Measurements from ENCODE around the gene KCNMB3. TPM values are rescaled to one million over a fixed set of nuclear protein-coding genes. Genes with fewer than 3 reads are reported as not detected.
A peak's percentile ranks its signal among the peaks of the same experiment; 100 is the strongest.

Gene KCNMB3
- total RNA-seq, 6 experiments from 2014 or later = 0.26 to 0.66 (median 0.49) TPM

DNA sequence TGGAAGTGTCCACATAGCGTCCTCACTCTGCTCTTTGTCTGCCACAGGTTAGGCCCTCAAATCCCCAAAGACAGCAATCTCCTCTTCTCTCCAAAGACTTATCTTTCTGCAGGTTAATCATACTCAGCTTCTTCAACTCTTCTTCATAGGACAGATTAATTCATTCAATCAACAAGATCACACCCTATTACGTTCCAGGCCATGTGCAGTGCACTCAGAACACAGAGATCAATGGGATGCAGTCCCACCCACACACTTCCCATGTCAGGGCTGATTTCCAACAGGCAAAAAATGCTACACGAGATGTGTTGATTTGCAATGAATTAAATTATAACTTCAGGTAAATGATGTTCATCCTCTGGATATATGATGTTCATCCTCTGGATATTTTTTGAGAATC, 38.4 kb upstream of the KCNMB3 start:
- Mint-ChIP-seq H3K4me1 (ENCODE audit: low read depth) (peaks cover 10% of the 10 kb centered on the region), H3K36me3 (ENCODE audit: low read depth) (no peaks in the 10 kb centered on the region), H3K27me3 (ENCODE audit: insufficient read depth) (peaks cover 21% of the 10 kb centered on the region), H3K4me3 (no peak overlapping the region), H3K27ac (no peak overlapping the region), H3K9me3 (no peaks in the 10 kb centered on the region)
- TF ChIP-seq, protein P1, sequence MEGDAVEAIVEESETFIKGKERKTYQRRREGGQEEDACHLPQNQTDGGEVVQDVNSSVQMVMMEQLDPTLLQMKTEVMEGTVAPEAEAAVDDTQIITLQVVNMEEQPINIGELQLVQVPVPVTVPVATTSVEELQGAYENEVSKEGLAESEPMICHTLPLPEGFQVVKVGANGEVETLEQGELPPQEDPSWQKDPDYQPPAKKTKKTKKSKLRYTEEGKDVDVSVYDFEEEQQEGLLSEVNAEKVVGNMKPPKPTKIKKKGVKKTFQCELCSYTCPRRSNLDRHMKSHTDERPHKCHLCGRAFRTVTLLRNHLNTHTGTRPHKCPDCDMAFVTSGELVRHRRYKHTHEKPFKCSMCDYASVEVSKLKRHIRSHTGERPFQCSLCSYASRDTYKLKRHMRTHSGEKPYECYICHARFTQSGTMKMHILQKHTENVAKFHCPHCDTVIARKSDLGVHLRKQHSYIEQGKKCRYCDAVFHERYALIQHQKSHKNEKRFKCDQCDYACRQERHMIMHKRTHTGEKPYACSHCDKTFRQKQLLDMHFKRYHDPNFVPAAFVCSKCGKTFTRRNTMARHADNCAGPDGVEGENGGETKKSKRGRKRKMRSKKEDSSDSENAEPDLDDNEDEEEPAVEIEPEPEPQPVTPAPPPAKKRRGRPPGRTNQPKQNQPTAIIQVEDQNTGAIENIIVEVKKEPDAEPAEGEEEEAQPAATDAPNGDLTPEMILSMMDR (IDR thresholded peaks at IDR 0.05) = no peak
- DNase-seq = no peak

DNA sequence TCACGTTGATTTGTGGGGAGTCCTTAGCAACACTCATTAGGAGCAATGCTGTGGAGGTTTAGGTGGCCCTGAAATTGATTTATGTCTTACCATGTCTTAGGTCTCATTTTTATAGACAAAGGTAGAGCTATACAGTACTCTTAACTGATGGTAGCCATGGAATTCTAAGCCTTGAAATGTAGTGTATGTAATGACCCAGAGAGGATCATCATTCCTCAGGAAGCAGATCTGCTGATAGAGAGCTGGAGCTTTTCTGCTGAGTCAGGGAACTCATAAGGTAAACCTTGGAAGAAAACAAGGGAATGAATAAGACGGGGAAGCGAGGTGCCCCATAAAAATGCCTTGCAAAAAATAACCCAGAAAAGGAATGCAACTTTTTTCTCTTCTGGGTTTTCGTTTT, 37.9 kb upstream of the KCNMB3 start:
- no peaks in the 10 kb centered on the region for H3K36me3 Mint-ChIP-seq (ENCODE audit: low read depth)
- DNase-seq = no peak
- H3K4me1 Mint-ChIP-seq (ENCODE audit: low read depth) = peaks cover 10% of the 10 kb centered on the region
- no peaks in the 10 kb centered on the region for H3K9me3 Mint-ChIP-seq
- H3K27ac Mint-ChIP-seq = no peak overlapping the region
- H3K4me3 Mint-ChIP-seq = no peak overlapping the region
- H3K27me3 Mint-ChIP-seq (ENCODE audit: insufficient read depth) = peaks cover 21% of the 10 kb centered on the region
- TF ChIP-seq, protein P1 (IDR thresholded peaks at IDR 0.05) = no peak

DNA sequence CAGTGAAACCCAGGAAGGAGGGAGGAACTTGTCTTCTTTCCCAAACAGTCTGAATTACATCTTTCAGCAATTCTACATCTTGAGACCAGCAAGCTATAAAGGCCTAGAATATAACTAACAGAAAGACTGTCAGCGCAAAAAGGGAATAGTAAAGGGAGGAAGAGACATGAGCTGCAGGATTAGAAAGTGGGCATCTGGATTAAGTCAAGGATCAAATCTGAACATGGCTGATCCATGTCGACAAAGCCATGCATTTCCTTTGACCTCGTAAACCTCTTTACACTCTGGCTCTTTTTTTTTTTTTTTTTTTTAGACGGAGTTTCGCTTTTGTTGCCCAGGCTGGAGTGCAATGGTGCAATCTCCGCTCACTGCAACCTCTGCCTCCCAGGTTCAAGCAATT, 35.4 kb upstream of the KCNMB3 start:
- Mint-ChIP-seq H3K27me3 (ENCODE audit: insufficient read depth) (peaks cover 16% of the 10 kb centered on the region; the same call in 1 of the 2 replicates), H3K4me3 (peak overlapping the region; percentile 30; the same call in 1 of the 2 replicates), H3K27ac (no peak overlapping the region), H3K9me3 (no peaks in the 10 kb centered on the region), H3K4me1 (ENCODE audit: low read depth) (peaks cover 10% of the 10 kb centered on the region), H3K36me3 (ENCODE audit: low read depth) (no peaks in the 10 kb centered on the region)
- DNase-seq = no peak
- TF ChIP-seq, protein P1 (IDR thresholded peaks at IDR 0.05) = no peak

DNA sequence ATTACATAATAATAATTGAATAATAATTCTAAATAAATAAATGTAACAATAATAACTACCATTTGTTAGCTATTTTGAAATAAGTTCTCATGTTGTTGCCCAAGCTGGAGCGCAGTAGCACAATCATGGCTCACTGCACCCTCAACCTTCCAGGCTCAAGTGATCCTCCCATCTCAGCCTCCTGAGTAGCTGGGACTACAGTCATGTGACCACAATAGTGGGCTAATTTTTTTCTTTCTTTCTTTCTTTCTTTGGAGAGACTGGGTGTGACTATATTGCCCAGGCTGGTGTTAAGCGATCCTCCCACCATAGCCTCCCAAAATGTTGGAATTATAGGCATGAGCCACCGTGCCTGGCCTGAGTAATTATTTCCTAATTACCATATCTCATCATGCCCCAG, 30.9 kb upstream of the KCNMB3 start:
- Mint-ChIP-seq H3K27me3 (ENCODE audit: insufficient read depth) (peaks cover 22% of the 10 kb centered on the region; the same call in 1 of the 2 replicates), H3K36me3 (ENCODE audit: low read depth) (no peaks in the 10 kb centered on the region), H3K9me3 (no peaks in the 10 kb centered on the region), H3K4me1 (ENCODE audit: low read depth) (no peaks in the 10 kb centered on the region; the same call in 1 of the 2 replicates), H3K27ac (no peak overlapping the region), H3K4me3 (no peak overlapping the region)
- TF ChIP-seq, protein P1 (IDR thresholded peaks at IDR 0.05) = no peak
- no peak for DNase-seq

DNA sequence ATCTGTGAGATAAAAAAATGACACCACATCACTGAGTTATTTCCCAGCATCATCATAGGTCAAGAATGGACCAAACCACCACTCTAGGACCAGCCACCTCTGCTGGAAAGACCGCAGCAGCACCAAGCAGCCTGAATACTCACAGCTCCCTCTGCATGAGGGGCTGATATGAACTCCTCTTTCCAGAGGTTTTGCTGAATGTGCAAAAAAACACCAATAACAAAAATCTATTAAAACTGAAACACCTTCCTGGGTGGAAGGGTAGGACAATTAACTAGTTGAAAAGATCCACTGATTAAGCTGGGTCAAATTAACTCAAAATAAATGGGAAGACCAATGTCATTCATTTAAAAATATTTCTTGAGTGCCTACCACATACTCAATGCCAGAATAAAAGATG, 28.9 kb upstream of the KCNMB3 start:
- Mint-ChIP-seq H3K9me3 (no peaks in the 10 kb centered on the region), H3K36me3 (ENCODE audit: low read depth) (no peaks in the 10 kb centered on the region), H3K27ac (no peak overlapping the region), H3K4me3 (no peak overlapping the region), H3K27me3 (ENCODE audit: insufficient read depth) (peaks cover 22% of the 10 kb centered on the region), H3K4me1 (ENCODE audit: low read depth) (no peaks in the 10 kb centered on the region)
- DNase-seq = no peak
- TF ChIP-seq, protein P1 (IDR thresholded peaks at IDR 0.05) = no peak
